Measurements from ENCODE around the gene HACL1.

HACL1 gene

DNA sequence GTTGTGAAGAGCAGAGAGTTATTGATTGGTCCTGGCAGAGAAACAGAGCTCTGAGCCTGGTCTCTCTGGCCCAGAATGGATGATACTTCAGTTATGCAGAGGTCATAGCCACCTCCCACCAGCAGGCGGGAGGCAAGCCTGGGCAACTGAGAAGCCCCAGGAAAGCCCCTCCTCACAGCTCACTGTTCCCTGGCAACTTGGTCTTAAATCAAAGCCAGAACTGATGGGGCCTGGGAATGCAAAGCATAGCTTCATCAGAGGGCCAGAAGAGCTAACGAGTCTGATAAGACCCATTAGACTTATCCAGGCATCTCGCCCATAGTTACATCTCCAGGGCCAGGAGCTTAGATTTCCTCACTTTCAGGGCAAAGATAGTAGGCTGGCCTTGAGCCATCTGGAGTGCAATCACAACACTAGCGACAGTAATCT, 74.3 kb downstream of the HACL1 start:
- H3K4me3 ChIP-seq (ENCODE audit: insufficient read length, low read depth), result no peak overlapping the region
- no peak overlapping the region for H3K9ac ChIP-seq (ENCODE audit: insufficient read length, low read depth)
- DNase-seq (ENCODE audit: low read depth, low spot score), result peak; percentile 51
- H3K36me3 ChIP-seq (ENCODE audit: insufficient read depth, insufficient read length, low read length), result no peaks in the 10 kb centered on the region
- no peak for TF ChIP-seq YY1 (IDR thresholded peaks at IDR 0.05; ENCODE audit: insufficient read depth, insufficient read length)
- TF ChIP-seq ZNF274 (IDR thresholded peaks at IDR 0.05; ENCODE audit: low read depth, low read length), result no peak
- no peak for TF ChIP-seq SUZ12 (IDR thresholded peaks at IDR 0.05; ENCODE audit: extremely low read depth, insufficient read depth, insufficient read length)
- H3K9me3 ChIP-seq (ENCODE audit: insufficient read depth, low read length), result no peaks in the 10 kb centered on the region
- no peaks in the 10 kb centered on the region for H3K27me3 ChIP-seq (ENCODE audit: insufficient read depth, insufficient read length)
- H3K4me1 ChIP-seq (ENCODE audit: insufficient read depth, insufficient read length), result peaks cover 4% of the 10 kb centered on the region

DNA sequence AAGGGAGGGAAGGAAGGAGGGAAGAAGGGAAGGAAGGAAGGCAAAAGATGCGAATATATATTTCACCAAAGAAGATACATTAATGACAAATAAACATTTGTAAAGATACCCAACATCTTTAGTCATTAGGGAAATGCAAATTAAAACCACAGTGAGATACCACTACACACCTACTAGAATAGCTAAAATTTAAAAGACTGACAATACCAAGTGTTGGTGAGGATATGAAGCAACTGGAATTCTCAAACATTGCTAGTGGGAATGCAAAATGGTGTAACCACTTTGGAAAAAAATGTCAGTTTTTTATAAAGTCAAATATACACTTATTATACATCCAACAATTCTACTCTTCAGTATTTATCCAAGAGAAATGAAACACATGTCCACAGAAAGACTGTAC, 75.6 kb downstream of the HACL1 start:
- H3K4me1 ChIP-seq (ENCODE audit: insufficient read depth, insufficient read length), result peaks cover 4% of the 10 kb centered on the region
- H3K9me3 ChIP-seq (ENCODE audit: insufficient read depth, low read length), result no peaks in the 10 kb centered on the region
- no peaks in the 10 kb centered on the region for H3K36me3 ChIP-seq (ENCODE audit: insufficient read depth, insufficient read length, low read length)
- H3K9ac ChIP-seq (ENCODE audit: insufficient read length, low read depth), result no peak overlapping the region
- DNase-seq (ENCODE audit: low read depth, low spot score), result no peak
- H3K4me3 ChIP-seq (ENCODE audit: insufficient read length, low read depth), result no peak overlapping the region
- TF ChIP-seq ZNF274 (IDR thresholded peaks at IDR 0.05; ENCODE audit: low read depth, low read length) (no peak), SUZ12 (IDR thresholded peaks at IDR 0.05; ENCODE audit: extremely low read depth, insufficient read depth, insufficient read length) (no peak), YY1 (IDR thresholded peaks at IDR 0.05; ENCODE audit: insufficient read depth, insufficient read length) (no peak)
- no peaks in the 10 kb centered on the region for H3K27me3 ChIP-seq (ENCODE audit: insufficient read depth, insufficient read length)

DNA sequence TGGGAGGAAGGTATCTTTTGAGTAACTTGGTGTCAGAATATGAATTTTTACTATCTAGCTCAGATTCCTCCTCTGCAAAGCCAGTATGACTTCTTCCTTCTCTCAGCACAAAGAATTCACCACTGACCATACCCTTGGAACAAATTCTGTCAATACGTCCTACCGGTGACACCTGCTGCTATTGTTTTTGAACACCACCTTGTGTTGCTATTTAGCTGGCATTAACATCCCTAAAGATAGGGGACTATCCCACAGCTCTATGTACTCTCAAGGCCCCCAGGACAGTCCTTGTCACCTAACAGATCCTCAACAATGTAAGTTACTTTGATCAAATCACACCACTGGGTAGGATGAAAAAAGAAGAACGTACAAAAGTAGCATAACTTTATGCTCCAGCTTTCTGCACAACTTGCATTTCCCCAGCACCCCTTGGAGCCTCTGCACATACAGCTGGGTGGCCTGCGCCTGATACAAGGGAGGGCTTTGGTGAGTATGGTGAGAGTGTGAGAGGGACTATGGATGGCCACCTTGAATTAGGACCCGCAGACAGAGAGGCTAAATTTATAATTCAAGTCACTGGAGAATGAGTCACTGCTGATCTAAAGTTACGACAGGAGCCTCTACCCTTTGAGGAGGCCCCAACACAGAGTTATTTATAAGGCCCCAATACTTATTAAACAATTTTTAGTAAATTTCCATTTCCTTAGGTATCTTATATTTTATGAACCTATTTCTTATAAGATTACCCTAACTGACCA, 77.5 kb downstream of the HACL1 start:
- no peak overlapping the region for H3K9ac ChIP-seq (ENCODE audit: insufficient read length, low read depth)
- peaks cover 4% of the 10 kb centered on the region for H3K4me1 ChIP-seq (ENCODE audit: insufficient read depth, insufficient read length)
- DNase-seq (ENCODE audit: low read depth, low spot score), result no peak
- no peaks in the 10 kb centered on the region for H3K9me3 ChIP-seq (ENCODE audit: insufficient read depth, low read length)
- no peak for TF ChIP-seq YY1 (IDR thresholded peaks at IDR 0.05; ENCODE audit: insufficient read depth, insufficient read length)
- TF ChIP-seq SUZ12 (IDR thresholded peaks at IDR 0.05; ENCODE audit: extremely low read depth, insufficient read depth, insufficient read length), result no peak
- TF ChIP-seq ZNF274 (IDR thresholded peaks at IDR 0.05; ENCODE audit: low read depth, low read length), result no peak
- no peak overlapping the region for H3K4me3 ChIP-seq (ENCODE audit: insufficient read length, low read depth)
- no peaks in the 10 kb centered on the region for H3K27me3 ChIP-seq (ENCODE audit: insufficient read depth, insufficient read length)
- no peaks in the 10 kb centered on the region for H3K36me3 ChIP-seq (ENCODE audit: insufficient read depth, insufficient read length, low read length)

DNA sequence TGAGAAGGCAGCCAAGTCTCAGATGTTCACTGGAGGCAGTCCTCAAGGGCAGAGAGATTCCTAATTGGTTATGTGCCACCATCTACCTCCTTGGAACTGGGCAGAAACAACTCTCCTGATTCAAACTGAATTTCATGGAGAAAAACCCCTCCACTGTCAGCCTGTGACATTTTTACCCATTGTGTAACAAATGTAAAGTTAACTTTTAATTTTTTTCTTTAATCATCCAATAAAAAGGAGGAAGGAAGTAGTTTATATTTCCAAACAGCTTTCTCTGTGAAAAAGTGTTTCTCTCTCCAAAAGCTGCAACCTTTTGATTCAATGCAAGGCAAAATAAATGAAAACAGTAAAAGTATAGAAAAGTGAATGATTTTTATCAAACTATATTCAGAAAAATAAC, 79.4 kb downstream of the HACL1 start:
- H3K27me3 ChIP-seq (ENCODE audit: insufficient read depth, insufficient read length), result no peaks in the 10 kb centered on the region
- no peak overlapping the region for H3K4me3 ChIP-seq (ENCODE audit: insufficient read length, low read depth)
- no peak for DNase-seq (ENCODE audit: low read depth, low spot score)
- TF ChIP-seq SUZ12 (IDR thresholded peaks at IDR 0.05; ENCODE audit: extremely low read depth, insufficient read depth, insufficient read length), result no peak
- TF ChIP-seq ZNF274 (IDR thresholded peaks at IDR 0.05; ENCODE audit: low read depth, low read length), result no peak
- no peak for TF ChIP-seq YY1 (IDR thresholded peaks at IDR 0.05; ENCODE audit: insufficient read depth, insufficient read length)
- H3K9ac ChIP-seq (ENCODE audit: insufficient read length, low read depth), result no peak overlapping the region
- no peaks in the 10 kb centered on the region for H3K36me3 ChIP-seq (ENCODE audit: insufficient read depth, insufficient read length, low read length)
- no peaks in the 10 kb centered on the region for H3K9me3 ChIP-seq (ENCODE audit: insufficient read depth, low read length)
- peaks cover 4% of the 10 kb centered on the region for H3K4me1 ChIP-seq (ENCODE audit: insufficient read depth, insufficient read length)

DNA sequence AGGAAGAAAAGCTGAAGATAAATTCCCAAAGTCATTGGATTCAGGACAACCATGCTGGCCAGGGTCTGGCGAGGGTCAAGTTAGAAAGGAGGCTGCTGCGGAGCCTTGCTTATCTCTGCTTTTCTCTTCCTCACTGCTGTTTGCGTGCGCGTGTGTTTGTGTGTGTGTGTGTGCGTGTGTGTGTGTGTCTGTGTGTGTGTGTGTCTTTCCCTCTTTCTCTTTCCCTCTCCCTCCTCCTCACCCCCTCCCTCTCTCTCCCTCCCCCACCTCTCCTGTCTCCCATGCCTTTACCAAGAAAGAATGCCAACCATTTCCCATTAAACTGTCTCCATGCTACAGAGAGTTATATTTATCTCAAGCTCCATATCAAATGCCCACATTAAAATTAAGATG, 79.8 kb downstream of the HACL1 start, which contains the start of gene COLQ:
TSS of gene COLQ (minus strand) at position 134 of the 393 bp plus-strand sequence. CDS start at position 53, 81 bp downstream.
- Histone ChIP-seq H3K4me1 (ENCODE audit: insufficient read depth, insufficient read length) (peaks cover 4% of the 10 kb centered on the region), H3K9ac (ENCODE audit: insufficient read length, low read depth) (no peak within 1 kb of the TSS), H3K9me3 (ENCODE audit: insufficient read depth, low read length) (no peaks in the 10 kb centered on the region), H3K27me3 (ENCODE audit: insufficient read depth, insufficient read length) (no peaks in the 10 kb centered on the region), H3K36me3 (ENCODE audit: insufficient read depth, insufficient read length, low read length) (no peaks in the 10 kb centered on the region), H3K4me3 (ENCODE audit: insufficient read length, low read depth) (no peak within 1 kb of the TSS)
- no peak for DNase-seq (ENCODE audit: low read depth, low spot score)
- TF ChIP-seq YY1 (IDR thresholded peaks at IDR 0.05; ENCODE audit: insufficient read depth, insufficient read length), result no peak

DNA sequence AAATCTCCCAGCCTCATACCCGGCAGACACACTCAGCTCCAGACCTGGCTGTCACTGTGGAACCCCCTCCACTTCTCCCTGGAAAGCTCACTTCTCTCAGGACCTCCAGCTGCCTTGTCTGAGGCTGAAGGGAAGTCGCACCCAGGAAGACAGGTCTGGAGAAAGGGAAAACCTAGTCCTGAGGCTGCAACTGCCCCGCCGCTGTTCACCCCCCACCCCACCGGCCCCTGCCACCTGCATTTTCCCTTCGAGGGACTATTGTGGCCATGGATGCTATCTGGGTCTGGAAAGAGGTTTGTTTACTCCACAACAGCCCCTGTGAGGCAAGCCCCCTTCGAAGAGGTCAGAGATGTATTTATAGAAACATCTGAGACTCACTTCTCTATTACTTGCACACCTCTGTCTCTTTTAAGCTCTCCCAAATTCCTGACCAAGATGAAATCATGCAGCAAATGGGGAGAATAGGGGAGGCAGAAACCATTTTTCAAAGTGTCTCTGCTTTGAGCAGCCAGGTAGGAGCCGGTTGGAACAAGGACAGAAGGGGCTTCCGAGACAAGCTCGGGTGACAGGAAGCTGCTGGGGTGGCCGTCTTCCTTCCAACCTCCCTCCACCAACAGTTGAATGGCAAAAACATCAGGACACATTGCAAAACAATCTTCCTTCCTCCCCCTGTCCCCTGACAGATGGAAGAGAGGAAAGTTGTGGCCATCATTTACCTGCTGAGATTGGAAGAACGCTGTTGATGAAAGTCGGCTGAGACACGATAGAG, 80.4 kb downstream of the HACL1 start:
- no peak overlapping the region for H3K9ac ChIP-seq (ENCODE audit: insufficient read length, low read depth)
- H3K9me3 ChIP-seq (ENCODE audit: insufficient read depth, low read length), result no peaks in the 10 kb centered on the region
- no peaks in the 10 kb centered on the region for H3K36me3 ChIP-seq (ENCODE audit: insufficient read depth, insufficient read length, low read length)
- H3K4me1 ChIP-seq (ENCODE audit: insufficient read depth, insufficient read length), result peaks cover 4% of the 10 kb centered on the region
- DNase-seq (ENCODE audit: low read depth, low spot score), result no peak
- H3K27me3 ChIP-seq (ENCODE audit: insufficient read depth, insufficient read length), result no peaks in the 10 kb centered on the region
- no peak overlapping the region for H3K4me3 ChIP-seq (ENCODE audit: insufficient read length, low read depth)
- TF ChIP-seq YY1 (IDR thresholded peaks at IDR 0.05; ENCODE audit: insufficient read depth, insufficient read length), result no peak
- no peak for TF ChIP-seq ZNF274 (IDR thresholded peaks at IDR 0.05; ENCODE audit: low read depth, low read length)
- no peak for TF ChIP-seq SUZ12 (IDR thresholded peaks at IDR 0.05; ENCODE audit: extremely low read depth, insufficient read depth, insufficient read length)

DNA sequence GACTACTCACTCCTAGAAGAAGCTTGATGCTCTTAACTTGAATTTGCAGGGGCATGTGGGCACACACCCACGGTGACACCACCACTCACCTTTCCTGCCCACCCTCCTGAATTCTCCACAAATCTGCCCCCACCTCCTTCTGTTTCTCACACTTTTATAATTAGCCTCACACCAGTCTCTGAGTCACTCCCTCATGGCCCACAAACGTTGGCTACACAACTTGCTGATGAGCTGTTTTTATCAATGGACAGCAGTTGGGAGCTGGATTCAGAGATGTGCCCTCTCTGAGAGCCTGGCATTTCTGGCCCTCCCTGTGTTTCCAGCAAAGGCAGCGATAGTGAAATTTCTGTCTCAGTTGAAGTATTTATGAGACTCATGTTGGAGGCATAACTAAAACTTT, 81.2 kb downstream of the HACL1 start:
- Histone ChIP-seq H3K27me3 (ENCODE audit: insufficient read depth, insufficient read length) (no peaks in the 10 kb centered on the region), H3K4me3 (ENCODE audit: insufficient read length, low read depth) (no peak overlapping the region), H3K9ac (ENCODE audit: insufficient read length, low read depth) (no peak overlapping the region), H3K9me3 (ENCODE audit: insufficient read depth, low read length) (no peaks in the 10 kb centered on the region), H3K36me3 (ENCODE audit: insufficient read depth, insufficient read length, low read length) (no peaks in the 10 kb centered on the region), H3K4me1 (ENCODE audit: insufficient read depth, insufficient read length) (peaks cover 4% of the 10 kb centered on the region)
- TF ChIP-seq SUZ12 (IDR thresholded peaks at IDR 0.05; ENCODE audit: extremely low read depth, insufficient read depth, insufficient read length), result no peak
- no peak for TF ChIP-seq YY1 (IDR thresholded peaks at IDR 0.05; ENCODE audit: insufficient read depth, insufficient read length)
- no peak for TF ChIP-seq ZNF274 (IDR thresholded peaks at IDR 0.05; ENCODE audit: low read depth, low read length)
- DNase-seq (ENCODE audit: low read depth, low spot score), result no peak

Measured in NT2/D1 (cell line).